Measurements from ENCODE around the gene FXR2.
"Not testable (repeated sequence)": the region's sequence is repeated elsewhere in the genome, so short reads cannot be mapped to it uniquely, and the experiment has no call there.

Gene FXR2

GRCh38 chr17:7615265-7615747 is 609 bp upstream of the FXR2 start:
- ChIA-PET POLR2A (interaction anchor here (0.6 to 4.4 kb wide), 12 partner anchors 10 to 102 kb away, joined by 3 to 40 read pairs (median 6); partner anchors contain the start of genes ATP1B2, DNAH2, MPDU1 and SAT2), CTCF (interaction anchor here (0.6 to 1.5 kb wide), 7 partner anchors 11 to 835 kb away, joined by 3 to 6 read pairs (median 4); partner anchors contain the start of genes TP53 and WRAP53)
- no peak for DNase-seq (ENCODE audit: extremely low spot score)
- peak; percentile 99 for TF ChIP-seq ZNF384 (IDR thresholded peaks at IDR 0.05)
- TF ChIP-seq FOXK2 (IDR thresholded peaks at IDR 0.05): no peak

DNA sequence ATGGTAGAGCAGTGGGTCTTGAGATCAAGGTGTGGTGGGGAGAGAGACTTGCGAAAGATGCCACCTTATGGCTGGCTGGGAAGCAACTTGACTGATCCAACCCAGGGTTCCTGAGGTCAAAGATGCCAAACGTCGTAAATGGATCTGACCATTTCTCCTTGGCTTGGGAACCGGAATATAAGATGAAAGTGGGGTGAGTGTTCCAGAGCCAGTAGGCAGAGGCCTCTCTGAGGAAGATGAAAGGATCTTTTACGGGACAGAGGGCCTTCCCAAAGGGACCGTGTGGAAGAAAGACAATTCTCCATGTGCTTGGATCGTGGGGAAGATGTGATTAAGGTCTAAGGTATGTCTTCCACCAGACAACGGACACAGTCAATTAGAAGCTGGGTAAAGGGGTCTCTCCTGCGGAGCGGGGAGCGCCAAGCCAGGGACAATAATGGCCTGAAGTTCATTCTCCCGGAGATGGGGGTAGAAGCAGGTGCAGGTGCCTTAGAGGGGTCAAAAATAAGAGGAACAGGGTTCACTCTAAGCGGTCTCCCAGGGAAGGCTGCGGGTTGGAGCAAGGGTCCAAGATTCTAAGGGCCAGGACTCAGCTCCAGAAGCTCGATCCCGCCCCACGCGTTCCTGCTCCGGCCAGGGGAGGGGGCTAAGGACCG is 800 bp downstream of the FXR2 start:
- ChIA-PET POLR2A (interaction anchor here (0.6 to 4.4 kb wide), 9 partner anchors 11 to 73 kb away, joined by 4 to 40 read pairs (median 7); partner anchors contain the start of genes MPDU1, SAT2, TP53 and WRAP53), CTCF (interaction anchor here (1.0 kb wide), 1 partner anchor 19 kb away, joined by 4 read pairs; no protein-coding TSS in a partner anchor)
- no peak for DNase-seq (ENCODE audit: extremely low spot score)
- TF ChIP-seq L3MBTL2 (conservative IDR thresholded peaks at IDR 0.05) (peak; percentile 38), LEF1 (IDR thresholded peaks at IDR 0.05; ENCODE audit: borderline replicate concordance) (no peak)

DNA sequence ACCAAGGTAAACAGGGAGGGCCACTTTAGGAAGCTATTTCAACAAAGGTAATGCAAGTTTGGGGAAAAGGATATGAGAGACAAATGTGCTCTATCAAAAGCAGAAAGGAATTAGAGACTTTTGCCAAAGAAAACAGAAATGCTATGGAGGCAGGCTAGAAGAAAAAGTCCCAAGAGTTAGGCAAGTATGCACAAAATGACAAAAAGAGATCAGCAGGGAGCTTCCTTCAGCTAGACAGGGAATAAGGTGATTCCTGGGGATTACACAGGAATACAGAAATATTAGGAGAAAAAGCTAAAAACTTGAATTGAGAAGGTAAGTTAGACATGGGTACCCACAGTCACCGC is 2.4 kb downstream of the FXR2 start:
- CTCF ChIA-PET: no interaction called here
- no peak for DNase-seq (ENCODE audit: extremely low spot score)
- TF ChIP-seq CTBP1 (IDR thresholded peaks at IDR 0.05; ENCODE audit: borderline replicate concordance) (no peak), SP1 (IDR thresholded peaks at IDR 0.05) (no peak), BHLHE40 (IDR thresholded peaks at IDR 0.05; ENCODE audit: borderline replicate concordance) (no peak), LEF1 (IDR thresholded peaks at IDR 0.05; ENCODE audit: borderline replicate concordance) (no peak), HDGF (IDR thresholded peaks at IDR 0.05; ENCODE audit: borderline replicate concordance) (no peak), NFRKB (IDR thresholded peaks at IDR 0.05) (no peak)
- POLR2A ChIA-PET: interaction anchor here (0.5 to 4.4 kb wide), 3 partner anchors 28 to 75 kb away, joined by 3 to 40 read pairs (median 32); partner anchors contain the start of genes MPDU1, TP53 and WRAP53

GRCh38 chr17:7611635-7612293 is 2.9 kb downstream of the FXR2 start:
- DNase-seq (ENCODE audit: extremely low spot score): no peak
- TF ChIP-seq SP1 (IDR thresholded peaks at IDR 0.05) (no peak), FOXK2 (IDR thresholded peaks at IDR 0.05) (no peak), LEF1 (IDR thresholded peaks at IDR 0.05; ENCODE audit: borderline replicate concordance) (no peak), ZNF384 (IDR thresholded peaks at IDR 0.05) (no peak), PKNOX1 (IDR thresholded peaks at IDR 0.05) (no peak), CTBP1 (IDR thresholded peaks at IDR 0.05; ENCODE audit: borderline replicate concordance) (no peak), NFRKB (IDR thresholded peaks at IDR 0.05) (no peak), FOXA1 (IDR thresholded peaks at IDR 0.05) (no peak), L3MBTL2 (conservative IDR thresholded peaks at IDR 0.05) (no peak), ARNT (IDR thresholded peaks at IDR 0.05) (no peak), SUZ12 (IDR thresholded peaks at IDR 0.05) (no peak), BHLHE40 (IDR thresholded peaks at IDR 0.05; ENCODE audit: borderline replicate concordance) (no peak), ELF4 (IDR thresholded peaks at IDR 0.05) (no peak), FOXM1 (IDR thresholded peaks at IDR 0.05; ENCODE audit: borderline replicate concordance) (no peak), HDGF (IDR thresholded peaks at IDR 0.05; ENCODE audit: borderline replicate concordance) (no peak), TARDBP (IDR thresholded peaks at IDR 0.05) (no peak)
- POLR2A ChIA-PET: interaction anchor here (3.9 to 4.4 kb wide), 2 partner anchors 27 to 76 kb away, joined by 32 to 40 read pairs; partner anchors contain the start of genes MPDU1, TP53 and WRAP53
- CTCF ChIA-PET: no interaction called here

DNA sequence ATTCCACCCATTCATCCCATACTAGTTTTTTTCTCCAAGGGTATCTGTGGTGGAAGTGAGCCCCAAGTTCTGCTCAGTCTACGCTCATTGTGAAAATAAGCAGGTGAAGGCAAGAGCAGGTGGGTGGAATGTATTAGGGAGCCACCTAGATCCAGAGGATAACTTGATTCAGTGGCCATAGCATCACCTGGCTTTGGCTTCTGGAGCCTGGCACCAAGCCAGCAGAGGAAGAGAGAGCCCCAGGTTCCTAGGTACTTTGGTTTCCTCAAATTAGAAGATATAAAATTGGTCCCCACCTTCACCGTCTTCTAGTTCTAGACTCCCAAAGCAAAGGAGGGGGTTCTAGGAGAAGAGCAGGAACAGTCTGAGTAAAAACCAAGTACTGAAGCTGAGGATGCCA is 4.1 kb downstream of the FXR2 start:
- no peak for TF ChIP-seq NFRKB (IDR thresholded peaks at IDR 0.05)
- no peak for TF ChIP-seq TARDBP (IDR thresholded peaks at IDR 0.05)
- POLR2A ChIA-PET: no interaction called here
- no peak for DNase-seq (ENCODE audit: extremely low spot score)
- CTCF ChIA-PET: no interaction called here

DNA sequence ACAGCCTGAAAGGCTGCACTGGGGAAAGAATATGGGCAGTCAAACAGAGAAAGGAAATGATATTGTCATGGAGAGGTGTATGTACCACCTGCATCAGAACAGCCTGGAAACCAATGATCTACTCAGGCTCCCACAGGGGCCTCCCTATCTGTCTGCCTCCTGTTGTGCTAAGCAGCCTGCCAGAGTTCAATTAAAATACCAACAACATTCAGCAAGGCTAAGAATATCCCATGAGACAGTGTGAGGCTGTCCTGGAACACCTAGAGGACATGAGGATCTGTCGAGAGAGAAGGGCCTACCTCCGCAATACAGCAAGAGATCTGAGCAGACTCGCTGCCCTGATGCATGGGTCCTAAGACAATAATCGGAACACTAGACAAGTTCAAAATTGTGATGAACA is 8.4 kb downstream of the FXR2 start:
- TF ChIP-seq CTBP1 (IDR thresholded peaks at IDR 0.05; ENCODE audit: borderline replicate concordance) (no peak), FOXK2 (IDR thresholded peaks at IDR 0.05) (no peak), ZNF384 (IDR thresholded peaks at IDR 0.05) (no peak), NFRKB (IDR thresholded peaks at IDR 0.05) (no peak), LEF1 (IDR thresholded peaks at IDR 0.05; ENCODE audit: borderline replicate concordance) (no peak), PKNOX1 (IDR thresholded peaks at IDR 0.05) (no peak), BHLHE40 (IDR thresholded peaks at IDR 0.05; ENCODE audit: borderline replicate concordance) (no peak), HDGF (IDR thresholded peaks at IDR 0.05; ENCODE audit: borderline replicate concordance) (no peak), FOXA1 (IDR thresholded peaks at IDR 0.05) (no peak), SUZ12 (IDR thresholded peaks at IDR 0.05) (no peak), ELF4 (IDR thresholded peaks at IDR 0.05) (no peak), TARDBP (IDR thresholded peaks at IDR 0.05) (no peak)
- CTCF ChIA-PET: no interaction called here
- POLR2A ChIA-PET: no interaction called here
- DNase-seq (ENCODE audit: extremely low spot score): no peak

DNA sequence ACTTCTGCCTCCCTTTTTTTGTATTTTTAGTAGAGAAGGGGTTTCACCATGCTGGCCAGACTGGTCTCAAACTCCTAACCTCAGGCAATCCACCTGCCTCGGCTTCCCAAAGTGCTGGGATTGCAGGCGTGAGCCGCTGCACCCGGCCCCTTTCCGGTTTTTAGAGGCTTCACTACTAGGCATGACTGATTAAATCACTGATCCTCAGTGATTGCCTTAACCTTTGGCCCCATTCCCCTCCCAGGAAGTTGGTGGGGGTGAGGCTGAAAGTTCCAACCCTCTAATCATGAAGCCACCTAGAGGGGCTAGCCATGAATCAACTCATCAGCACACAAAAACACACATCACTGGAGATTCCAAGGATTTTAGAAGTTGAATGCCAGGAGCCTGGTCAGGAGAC is 17.1 kb downstream of the FXR2 start:
- DNase-seq (ENCODE audit: extremely low spot score); CTCF ChIA-PET: not testable (repeated sequence)
- POLR2A ChIA-PET: interaction anchor here (1.3 kb wide), 1 partner anchor 14 kb away, joined by 3 read pairs; the partner anchor contains the start of gene MPDU1
